HepG2 (cell line): ENCODE measurements around the gene FBXO28. TPM values are rescaled to one million over a fixed set of nuclear protein-coding genes. Genes with fewer than 3 reads are reported as not detected.

Experiments used
- ATAC-seq: fragments of 200-7000 bp; cut with Tn5 transposase; 3 replicates; pipeline ENCODE4 v1.9.1; 2020; ENCODE audit warnings: mild to moderate bottlenecking, moderate library complexity
- BruUV-seq: library from RNA; stranded (reverse); fragments of 400-500 nt; replicated peaks from 2 replicates; lab custom pipeline; 2021; lab: Mats Ljungman, UMichigan
- CTCF ChIA-PET: fragments of 300-600 bp; formaldehyde crosslinking; extraction: SDS; loops from one replicate; lab custom pipeline; 2021; ENCODE audit warnings: low total read pairs, inconsistent platforms, low intra/inter-chr PET ratio; lab: Yijun Ruan, JAX
- POLR2A ChIA-PET: fragments of 350-600 bp; sonication (Branson Sonifier 250); formaldehyde crosslinking; loops from one replicate; lab custom pipeline; 2020; ENCODE audit warnings: antibody characterized with exemption, inconsistent platforms; lab: Yijun Ruan, JAX
- DNase-seq: peaks from one replicate; pipeline ENCODE4 v3.0.0-alpha.2; 2015; ENCODE audit warnings: low spot score
- FAIRE-seq: peaks from 3 replicates; lab custom pipeline; 2011; peaks lifted over from hg19 to GRCh38; lab: Jason Lieb, UNC
- H2AFZ ChIP-seq: one replicate; pipeline ENCODE4 v1.6.1; 2011; ENCODE audit warnings: low read length, inconsistent platforms
- H3K27ac ChIP-seq: fragments of 300-600 bp; 3 replicates; pipeline ENCODE4 v1.8.0; 2011; ENCODE audit warnings: mixed run types, mild to moderate bottlenecking, mixed read lengths, low read length, inconsistent platforms; ENCODE audit not compliant: insufficient read depth; ENCODE audit errors: extremely low read length
- H3K27me3 ChIP-seq, 2 experiments: fragments of 200-600 bp in 1 of 2; 2 replicates in 1 of 2; 3 replicates in 1 of 2; pipeline versions ENCODE4 v1.6.0 to v1.8.0; 2011; ENCODE audit warnings: low read length in 2 of 2, mild to moderate bottlenecking in 2 of 2, moderate library complexity in 2 of 2, inconsistent platforms in 1 of 2; ENCODE audit not compliant: insufficient read depth in 2 of 2, control insufficient read depth in 1 of 2
- H3K36me3 ChIP-seq, 2 experiments: fragments of 200-600 bp in 1 of 2; replicated peaks in 1 of 2; 2 replicates in 1 of 2; 3 replicates in 1 of 2; pipeline versions ENCODE4 v1.5.1 to v1.8.0; 2011; ENCODE audit warnings: low read length in 2 of 2, inconsistent platforms in 1 of 2; ENCODE audit not compliant: insufficient read depth in 2 of 2, control insufficient read depth in 1 of 2
- H3K4me1 ChIP-seq: 2 replicates; pipeline ENCODE4 v1.5.1; 2012; ENCODE audit warnings: low read length, inconsistent platforms; ENCODE audit not compliant: insufficient read depth
- H3K4me2 ChIP-seq: 2 replicates; pipeline ENCODE4 v1.6.0; 2011; ENCODE audit warnings: low read depth, low read length, inconsistent platforms
- H3K4me3 ChIP-seq, 3 experiments: fragments of 200-600 bp in 1 of 3; sonication (generic), shearing (Covaris generic) in 1 of 3; replicated peaks in 1 of 3; 2 replicates each; pipeline ENCODE4 v1.5.1; 2011 to 2016; ENCODE audit warnings: low read length in 3 of 3, inconsistent platforms in 2 of 3, low read depth in 2 of 3, mild to moderate bottlenecking in 2 of 3, control low read depth in 1 of 3, mixed read lengths in 1 of 3; ENCODE audit not compliant: insufficient read depth in 1 of 3
- H3K79me2 ChIP-seq: one replicate; pipeline ENCODE4 v1.6.1; 2011; ENCODE audit warnings: low read length, inconsistent platforms; ENCODE audit not compliant: insufficient read depth
- H3K9ac ChIP-seq: 2 replicates; pipeline ENCODE4 v1.6.0; 2011; ENCODE audit warnings: mild to moderate bottlenecking, low read depth, low read length, inconsistent platforms; ENCODE audit not compliant: insufficient read depth
- H3K9me3 ChIP-seq: 2 replicates; pipeline ENCODE4 v1.5.1; 2012; ENCODE audit warnings: mild to moderate bottlenecking, low read length
- H4K20me1 ChIP-seq: 2 replicates; pipeline ENCODE4 v1.6.0; 2011; ENCODE audit warnings: inconsistent platforms, mild to moderate bottlenecking, low read length, moderate library complexity; ENCODE audit not compliant: insufficient read depth
- ATF4 ChIP-seq, 2 experiments: fragments of 450-650 bp in 1 of 2; sonication (generic) in 1 of 2; formaldehyde crosslinking; IDR thresholded peaks; 2 replicates each; pipeline versions ENCODE4 v1.5.0 to v1.8.0; 2020 to 2022; ENCODE audit warnings: mild to moderate bottlenecking in 1 of 2, missing genetic modification reagents in 1 of 2
- DMTF1 ChIP-seq: sonication (generic); formaldehyde crosslinking; IDR thresholded peaks from 2 replicates; pipeline ENCODE4 v1.4.0; 2020; ENCODE audit warnings: mild to moderate bottlenecking, missing genetic modification reagents
- MTERF4 ChIP-seq: sonication (generic); formaldehyde crosslinking; IDR thresholded peaks from 2 replicates; pipeline ENCODE4 v1.8.0; 2023; ENCODE audit warnings: mild to moderate bottlenecking, missing genetic modification reagents
- MTF1 ChIP-seq: sonication (generic); formaldehyde crosslinking; IDR thresholded peaks from 2 replicates; pipeline ENCODE4 v1.5.0; 2020; ENCODE audit warnings: missing genetic modification reagents
- SIX1 ChIP-seq: sonication (generic); formaldehyde crosslinking; IDR thresholded peaks from 2 replicates; pipeline ENCODE4 v1.4.0; 2020; ENCODE audit warnings: missing genetic modification reagents, borderline replicate concordance
- THAP11 ChIP-seq: IDR thresholded peaks from 2 replicates; pipeline ENCODE4 v1.6.1; 2016; ENCODE audit warnings: missing biosample characterization, missing genetic modification reagents
- ZBTB1 ChIP-seq: sonication (generic); formaldehyde crosslinking; IDR thresholded peaks from 2 replicates; pipeline ENCODE4 v1.4.0; 2020; ENCODE audit warnings: missing genetic modification reagents, borderline replicate concordance
- ZNF121 ChIP-seq: sonication (generic); formaldehyde crosslinking; IDR thresholded peaks from 2 replicates; pipeline ENCODE4 v1.5.0; 2020; ENCODE audit warnings: mild to moderate bottlenecking, missing genetic modification reagents
- ZNF407 ChIP-seq: sonication (generic); formaldehyde crosslinking; IDR thresholded peaks from one replicate; pipeline ENCODE4 v1.5.1; 2020; ENCODE audit warnings: mild to moderate bottlenecking, missing genetic modification reagents; ENCODE audit errors: not compliant biosample characterization
- ZNF503 ChIP-seq: sonication (generic); formaldehyde crosslinking; IDR thresholded peaks from 2 replicates; pipeline ENCODE4 v1.4.0; 2020; ENCODE audit warnings: missing genetic modification reagents
- WGBS: methylation state at CpG from one replicate; pipeline ENCODE4 v1.1.6; 2017; ENCODE audit warnings: low lambda C conversion rate; 5-methylcytosine and 5-hydroxymethylcytosine counted together
- in situ Hi-C: cut with HindIII; loops from 2 replicates; pipeline ENCODE4 v1.10.0; 2017; ENCODE audit warnings: low pct_unique_long_range_greater_than_20kb; ENCODE audit not compliant: extremely low pct_ligation_motif_present
- intact Hi-C: fragments of 100-400 bp; cut with micrococcal nuclease; formaldehyde crosslinking; loops from one replicate; pipeline ENCODE4 v1.10.0; 2022; ENCODE audit not compliant: unreplicated experiment
- polyA plus RNA-seq, 8 experiments: library from polyadenylated mRNA; depleted of rRNA in 3 of 8; stranded (reverse) in 7 of 8; unstranded in 1 of 8; fragments of >200 nt; fragmentation: Illumina TruSeq in 4 of 8; extraction: Trizol in 4 of 8; gene quantifications; 2 replicates each; pipeline versions ENCODE4 v1.2.1 to v1.2.3, GENCODE V29; 2011 to 2016; ENCODE audit warnings: low read depth in 4 of 8, missing spikeins in 1 of 8, mixed read lengths in 1 of 8; ENCODE audit not compliant: insufficient read depth in 1 of 8
- total RNA-seq, 5 experiments: library from RNA; depleted of rRNA; stranded (reverse); fragments of >200 nt; fragmentation: Illumina TruSeq; extraction: Trizol; gene quantifications; 2 replicates each; pipeline ENCODE4 v1.2.3, GENCODE V29; 2016; ENCODE audit warnings: low read depth in 1 of 5

Gene FBXO28
- total and polyA plus RNA-seq, 2 of the 13 experiments (the other 11 are each of a cell fraction or from before 2014, with no cell fraction given) = 8.5 to 29.1 TPM

GRCh38 chr1:224132901-224133300, 19.0 kb downstream of the FBXO28 start:
- FAIRE-seq = no peak
- peaks cover 12 to 53% of the 10 kb centered on the region in 2 experiments; a peak in 3 of 5 replicates for H3K36me3 ChIP-seq
- no peak overlapping the region for H3K4me2 ChIP-seq
- H2AFZ ChIP-seq = no peak overlapping the region
- H3K27ac ChIP-seq = no peak overlapping the region
- no peaks in the 10 kb centered on the region for H3K4me1 ChIP-seq
- no peak overlapping the region for H3K9ac ChIP-seq
- 40% methylated on average over 1 of the region's 1 CpG for WGBS
- no peak for ATAC-seq
- peaks cover 7% of the 10 kb centered on the region for H3K79me2 ChIP-seq
- H3K9me3 ChIP-seq = no peaks in the 10 kb centered on the region
- no peaks in the 10 kb centered on the region for H3K27me3 ChIP-seq
- ChIA-PET CTCF (no interaction called here), POLR2A (no interaction called here)
- BruUV-seq = no TSS peak
- no peak overlapping the region for H3K4me3 ChIP-seq
- in situ Hi-C loops = no loop called here
- DNase-seq = no peak
- intact Hi-C loops = no loop called here
- no peaks in the 10 kb centered on the region for H4K20me1 ChIP-seq
- TF ChIP-seq MTERF4 (CRISPR knock-in tag) (no peak), ATF4 (CRISPR knock-in tag; IDR thresholded peaks at IDR 0.05) (no peak), ZNF407 (CRISPR knock-in tag) (no peak), ZBTB1 (CRISPR knock-in tag) (no peak), SIX1 (CRISPR knock-in tag) (no peak), ZNF503 (CRISPR knock-in tag) (no peak), ZNF121 (CRISPR knock-in tag) (no peak), MTF1 (no peak), THAP11 (CRISPR knock-in tag) (no peak), DMTF1 (no peak)
